DOHH2 (cell line): ENCODE measurements around the gene TIMM50.

Experiments used
- H3F3A ChIP-seq: fragments of 200-600 bp; sonication (generic), shearing (Covaris generic); 2 replicates; pipeline ENCODE4 v1.6.0; 2016; ENCODE audit warnings: antibody characterized with exemption, mild to moderate bottlenecking; ENCODE audit not compliant: control insufficient read depth, insufficient read depth
- H3K27ac ChIP-seq: fragments of 200-600 bp; sonication (generic); 2 replicates; pipeline ENCODE4 v1.5.1; 2014; ENCODE audit warnings: low read depth, mild to moderate bottlenecking, low read length, moderate library complexity
- H3K27me3 ChIP-seq: fragments of 200-600 bp; sonication (generic); 2 replicates; pipeline ENCODE4 v1.6.1; 2014; ENCODE audit warnings: mild to moderate bottlenecking, low read length, mixed read lengths; ENCODE audit not compliant: control insufficient read depth
- H3K36me3 ChIP-seq: fragments of 200-600 bp; sonication (generic); 2 replicates; pipeline ENCODE4 v1.6.1; 2014; ENCODE audit warnings: mild to moderate bottlenecking, low read length, moderate library complexity, mixed read lengths; ENCODE audit not compliant: control insufficient read depth
- H3K4me1 ChIP-seq: fragments of 200-600 bp; sonication (generic); 2 replicates; pipeline ENCODE4 v1.6.1; 2014; ENCODE audit warnings: mild to moderate bottlenecking, low read length, mixed read lengths; ENCODE audit not compliant: control insufficient read depth
- H3K4me2 ChIP-seq: fragments of 200-600 bp; sonication (generic); 2 replicates; pipeline ENCODE4 v1.6.0; 2014; ENCODE audit warnings: mild to moderate bottlenecking, low read length, moderate library complexity
- H3K4me3 ChIP-seq: fragments of 200-600 bp; sonication (generic); 2 replicates; pipeline ENCODE4 v1.5.1; 2014; ENCODE audit warnings: mild to moderate bottlenecking, low read length, mixed read lengths
- H3K79me2 ChIP-seq: fragments of 200-600 bp; sonication (generic); 2 replicates; pipeline ENCODE4 v1.6.1; 2014; ENCODE audit warnings: mild to moderate bottlenecking, low read length, mixed read lengths; ENCODE audit not compliant: control insufficient read depth
- H3K9me2 ChIP-seq: fragments of 200-600 bp; sonication (generic); replicated peaks from 2 replicates; pipeline ENCODE4 v1.6.1; 2014; ENCODE audit warnings: mild to moderate bottlenecking, low read length, mixed read lengths; ENCODE audit not compliant: control insufficient read depth
- H3K9me3 ChIP-seq: fragments of 200-600 bp; sonication (generic); 2 replicates; pipeline ENCODE4 v1.6.1; 2014; ENCODE audit warnings: antibody characterized with exemption, low read length, mixed read lengths; ENCODE audit not compliant: control insufficient read depth, insufficient read depth
- H4K20me1 ChIP-seq: fragments of 200-600 bp; sonication (generic); 2 replicates; pipeline ENCODE4 v1.6.0; 2014; ENCODE audit warnings: low read depth, mild to moderate bottlenecking, antibody characterized with exemption, low read length, moderate library complexity; ENCODE audit not compliant: control insufficient read depth, insufficient read depth
- CTCF ChIP-seq: fragments of 200-600 bp; sonication (generic); IDR thresholded peaks from one replicate; pipeline ENCODE4 v1.5.1; 2014; ENCODE audit warnings: antibody characterized with exemption, mild to moderate bottlenecking, low read depth, low read length; ENCODE audit not compliant: poor library complexity, severe bottlenecking
- EZH2phosphoT487 ChIP-seq: fragments of 200-600 bp; sonication (generic); IDR thresholded peaks from 2 replicates; pipeline ENCODE4 v1.6.1; 2017; ENCODE audit warnings: borderline replicate concordance, mild to moderate bottlenecking, antibody characterized with exemption, low read length, moderate library complexity, mixed read lengths

TIMM50 gene

DNA sequence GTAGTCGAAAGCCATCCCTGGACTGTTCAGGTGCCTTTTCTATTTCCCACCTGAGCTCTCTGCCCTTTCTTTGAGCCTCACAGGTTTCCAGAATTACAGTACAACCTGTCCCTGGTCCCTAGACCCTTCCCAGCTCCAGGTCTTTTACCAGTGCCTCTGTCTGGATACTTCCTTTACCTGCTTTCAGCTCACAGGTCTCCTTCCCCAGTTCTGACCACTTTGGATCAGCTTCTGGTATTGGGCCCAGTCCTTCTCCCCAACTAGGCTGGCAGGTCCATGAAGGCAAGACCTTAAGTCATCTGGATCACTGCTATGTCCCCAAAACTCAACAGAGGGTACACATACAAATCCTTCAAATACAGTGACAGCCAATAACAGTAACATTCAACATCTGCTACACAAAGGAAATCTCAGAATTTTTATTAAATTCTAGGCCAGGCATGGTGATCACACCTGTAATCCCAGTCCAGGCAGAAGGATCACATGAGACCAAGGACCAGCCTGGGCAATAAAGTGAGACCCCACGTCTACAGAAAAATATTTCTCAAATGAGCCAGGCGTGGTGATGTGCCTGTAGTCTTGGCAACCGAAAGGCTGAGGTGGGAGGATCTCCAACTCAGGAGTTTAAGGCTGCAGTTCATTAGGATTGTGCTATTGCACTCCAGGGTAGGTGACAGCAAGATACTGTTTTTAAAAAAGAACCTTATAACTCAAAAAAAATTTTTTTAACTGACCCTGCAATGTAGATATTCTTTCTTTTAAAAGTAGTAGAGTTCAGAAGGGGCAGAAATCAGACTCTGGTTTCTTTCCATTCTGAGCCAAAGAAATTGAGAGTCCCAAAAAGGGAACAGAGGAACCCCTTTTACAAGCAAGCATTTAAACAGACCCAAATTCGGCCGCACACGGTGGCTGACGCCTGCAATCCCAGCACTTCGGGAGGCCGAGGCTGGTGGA, 46.2 kb upstream of the TIMM50 start:
- peaks cover 52% of the 10 kb centered on the region for H3K4me1 ChIP-seq
- peak overlapping the region; percentile 76 for H3K27ac ChIP-seq
- peak overlapping the region; percentile 92 for H3K4me3 ChIP-seq
- peaks cover 56% of the 10 kb centered on the region for H3F3A ChIP-seq
- no peaks in the 10 kb centered on the region for H3K9me2 ChIP-seq
- H3K4me2 ChIP-seq: peak overlapping the region; percentile 84
- H3K36me3 ChIP-seq: peaks cover 43% of the 10 kb centered on the region
- TF ChIP-seq CTCF (no peak), EZH2phosphoT487 (no peak)
- H3K27me3 ChIP-seq: no peaks in the 10 kb centered on the region
- peaks cover 15% of the 10 kb centered on the region for H4K20me1 ChIP-seq
- H3K9me3 ChIP-seq: no peaks in the 10 kb centered on the region
- H3K79me2 ChIP-seq: peaks cover 38% of the 10 kb centered on the region

DNA sequence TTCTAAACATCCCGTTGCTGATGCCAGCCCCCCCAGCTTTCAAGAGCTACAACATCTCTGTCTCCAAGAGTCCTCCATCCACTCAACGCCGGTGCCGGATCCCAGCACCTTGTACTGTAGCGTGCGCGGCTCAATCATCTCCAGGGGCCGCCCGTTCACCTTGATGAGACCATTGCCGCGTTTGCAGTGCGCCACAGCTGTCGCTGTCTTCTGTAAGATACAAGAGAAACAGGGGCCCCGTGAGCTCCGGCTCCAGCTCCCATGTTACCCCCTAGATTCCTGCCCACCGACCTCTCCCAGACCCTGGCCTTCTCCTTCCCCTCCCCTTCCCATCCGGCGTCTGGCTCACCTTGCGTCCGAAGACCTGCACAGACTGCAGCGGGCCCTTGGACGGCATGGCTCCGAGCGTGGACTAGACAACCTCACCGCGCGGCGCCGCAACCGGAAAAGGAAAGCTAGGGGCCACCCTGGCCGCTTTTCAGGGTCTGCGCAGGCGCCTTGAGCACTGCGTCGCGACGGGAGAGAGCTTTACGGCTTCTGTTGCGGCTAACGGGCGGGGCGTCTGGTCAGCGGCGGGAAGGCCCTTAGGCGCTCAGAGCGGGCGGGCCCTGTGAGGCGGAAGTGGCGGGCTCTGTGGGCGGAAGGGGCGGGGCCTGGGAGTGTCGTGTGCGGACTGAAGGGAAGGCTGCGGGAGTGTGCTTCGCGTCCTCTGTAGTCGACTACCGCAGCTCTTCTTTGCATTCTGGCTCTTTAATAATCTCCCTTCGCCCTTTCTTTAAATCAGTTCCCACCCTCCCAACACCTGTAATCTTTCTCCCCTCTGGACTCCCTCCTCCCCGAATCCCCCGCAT, 44.9 kb upstream of the TIMM50 start, which contains the start of gene RPS16:
Gene RPS16 (minus strand): TSS at position 451 of the 851 bp plus-strand sequence. CDS start 54 bp downstream, at position 397.
- Histone ChIP-seq H4K20me1 (peaks cover 15% of the 10 kb centered on the region), H3K79me2 (peaks cover 38% of the 10 kb centered on the region), H3K9me3 (no peaks in the 10 kb centered on the region), H3K4me3 (peak within 1 kb of the TSS; percentile 92), H3K27ac (peak within 1 kb of the TSS; percentile 76), H3K27me3 (no peaks in the 10 kb centered on the region), H3K9me2 (no peaks in the 10 kb centered on the region), H3K36me3 (peaks cover 43% of the 10 kb centered on the region), H3K4me1 (peaks cover 63% of the 10 kb centered on the region), H3K4me2 (peak within 1 kb of the TSS; percentile 84), H3F3A (peaks cover 55% of the 10 kb centered on the region)
- TF ChIP-seq CTCF (no peak), EZH2phosphoT487 (no peak)

DNA sequence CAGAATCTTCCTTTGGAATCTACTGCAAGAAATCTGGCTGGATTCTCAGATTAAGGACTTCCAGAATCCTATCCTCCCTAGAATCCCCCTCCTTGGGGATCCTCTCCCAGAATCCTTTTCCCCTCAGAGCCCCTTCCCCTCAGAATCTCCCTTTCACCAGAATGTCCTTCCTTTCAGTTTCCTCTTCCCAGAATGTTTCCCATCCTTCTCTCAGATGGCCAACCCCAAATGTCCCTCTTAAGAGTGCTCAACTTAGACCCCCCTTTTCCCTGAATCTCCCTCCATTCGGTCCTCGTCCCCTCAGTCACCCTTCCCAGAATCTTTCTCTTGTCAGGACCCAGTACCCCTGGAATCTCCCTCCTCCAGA, 44.3 kb upstream of the TIMM50 start:
- Histone ChIP-seq H3K27ac (peak overlapping the region; percentile 63), H3K9me3 (no peaks in the 10 kb centered on the region)
- TF ChIP-seq CTCF: no peak
- no peak for TF ChIP-seq EZH2phosphoT487

More for the DNA sequence above, 44.3 kb upstream of the TIMM50 start:
- Histone ChIP-seq H3K4me1 (peaks cover 63% of the 10 kb centered on the region), H3K36me3 (peaks cover 39% of the 10 kb centered on the region), H3K27me3 (no peaks in the 10 kb centered on the region), H4K20me1 (peaks cover 15% of the 10 kb centered on the region), H3K4me2 (peak overlapping the region; percentile 69), H3F3A (peaks cover 48% of the 10 kb centered on the region), H3K79me2 (peaks cover 38% of the 10 kb centered on the region), H3K9me2 (no peaks in the 10 kb centered on the region), H3K4me3 (peak overlapping the region; percentile 92)
